Measurements from ENCODE around the gene ITGA11. TPM values are rescaled to one million over a fixed set of nuclear protein-coding genes. Genes with fewer than 3 reads are reported as not detected.
A peak's percentile ranks its signal among the peaks of the same experiment; 100 is the strongest.

Gene ITGA11
- total and polyA plus RNA-seq, 4 experiments from 2014 or later = not detected

- H3K4me3 ChIP-seq (ENCODE audit: low read length in 2 of 2) = no peak overlapping the region
Observed at GRCh38 chr15:68262514-68263356, 169.2 kb downstream of the ITGA11 start.

GRCh38 chr15:68261980-68262379, 170.0 kb downstream of the ITGA11 start:
- Histone ChIP-seq H3K36me3 (ENCODE audit: insufficient read depth, low read length) (no peaks in the 10 kb centered on the region), H3K4me3 (ENCODE audit: low read length in 2 of 2) (no peak overlapping the region), H3K9me3 (ENCODE audit: control insufficient read depth in 1 of 2, low read length in 2 of 2) (no peaks in the 10 kb centered on the region), H3K4me1 (ENCODE audit: insufficient read depth, low read length) (peaks cover 4% of the 10 kb centered on the region), H3K27ac (ENCODE audit: low read depth, low read length) (no peak overlapping the region), H3K27me3 (ENCODE audit: insufficient read depth, low read length) (peaks cover 11% of the 10 kb centered on the region)
- Mint-ChIP-seq H3K9me3 (no peaks in the 10 kb centered on the region), H3K4me1 (peaks cover 4 to 5% (median 4%) of the 10 kb centered on the region in 4 donors), H3K27me3 (peaks cover 11 to 16% of the 10 kb centered on the region in 2 donors), H3K27ac (no peak overlapping the region), H3K4me3 (no peak overlapping the region), H3K36me3 (no peaks in the 10 kb centered on the region)
- ChIA-PET POLR2A (ENCODE audit: partially characterized antibody) (interaction anchor here (1.4 kb wide), 1 partner anchor 15 kb away, joined by 7 read pairs; the partner anchor contains the start of gene FEM1B), CTCF (ENCODE audit: partially characterized antibody) (interaction anchor here (0.9 kb wide), 1 partner anchor 45 kb away, joined by 4 read pairs; no protein-coding TSS in a partner anchor)
- intact Hi-C loops (cut with micrococcal nuclease) = no loop called here
- no peak for DNase-seq

More at GRCh38 chr15:68262514-68263356, 169.2 kb downstream of the ITGA11 start:
- Mint-ChIP-seq H3K9me3 (no peaks in the 10 kb centered on the region), H3K4me3 (no peak overlapping the region), H3K4me1 (peaks cover 4 to 5% (median 4%) of the 10 kb centered on the region in 4 donors), H3K36me3 (no peaks in the 10 kb centered on the region), H3K27me3 (peaks cover 11 to 18% of the 10 kb centered on the region in 2 donors), H3K27ac (no peak overlapping the region)
- no peaks in the 10 kb centered on the region for H3K9me3 ChIP-seq (ENCODE audit: control insufficient read depth in 1 of 2, low read length in 2 of 2)
- no peak overlapping the region for H3K27ac ChIP-seq (ENCODE audit: low read depth, low read length)
- no peak for DNase-seq
- H3K4me1 ChIP-seq (ENCODE audit: insufficient read depth, low read length) = peaks cover 4% of the 10 kb centered on the region
- intact Hi-C loops (cut with micrococcal nuclease) = no loop called here
- ChIA-PET POLR2A (ENCODE audit: partially characterized antibody) (interaction anchor here (1.4 kb wide), 1 partner anchor 15 kb away, joined by 7 read pairs; the partner anchor contains the start of gene FEM1B), CTCF (ENCODE audit: partially characterized antibody) (interaction anchor here (0.9 to 1.8 kb wide), 2 partner anchors 10 to 44 kb away, joined by 4 to 7 read pairs; no protein-coding TSS in a partner anchor)
- no peaks in the 10 kb centered on the region for H3K36me3 ChIP-seq (ENCODE audit: insufficient read depth, low read length)
- peaks cover 11% of the 10 kb centered on the region for H3K27me3 ChIP-seq (ENCODE audit: insufficient read depth, low read length)

DNA sequence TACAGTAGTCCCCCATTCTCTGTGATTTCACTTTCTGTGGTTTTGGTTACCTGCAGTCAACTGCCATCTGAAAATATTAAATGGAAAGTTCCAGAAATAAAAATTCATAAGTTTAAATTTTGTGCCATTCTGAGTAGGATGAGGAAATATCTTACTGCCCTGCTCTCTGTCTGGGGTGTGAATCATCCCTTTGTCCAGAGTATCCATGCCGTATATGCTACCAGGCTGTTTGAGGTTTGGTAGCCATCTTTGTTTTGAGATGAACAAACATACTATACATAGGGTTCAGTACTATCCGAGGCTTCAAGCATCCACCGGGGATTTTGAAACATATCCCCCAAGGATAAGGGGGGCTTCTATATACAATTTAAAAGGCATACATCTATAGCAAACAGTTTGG, 170.7 kb downstream of the ITGA11 start:
- peaks cover 4 to 5% (median 4%) of the 10 kb centered on the region in 4 donors for H3K4me1 Mint-ChIP-seq
- peaks cover 9% of the 10 kb centered on the region for H3K4me1 ChIP-seq (ENCODE audit: insufficient read depth, low read length)
- intact Hi-C loops (cut with micrococcal nuclease) = no loop called here
- H3K27ac ChIP-seq (ENCODE audit: low read depth, low read length) = no peak overlapping the region
- POLR2A ChIA-PET (ENCODE audit: partially characterized antibody) = interaction anchor here (1.4 kb wide), 1 partner anchor 16 kb away, joined by 7 read pairs; the partner anchor contains the start of gene FEM1B
- H3K27ac Mint-ChIP-seq = no peak overlapping the region
- no peak overlapping the region for H3K4me3 ChIP-seq (ENCODE audit: low read length in 2 of 2)
- H3K9me3 Mint-ChIP-seq = no peaks in the 10 kb centered on the region
- no peaks in the 10 kb centered on the region for H3K36me3 Mint-ChIP-seq
- CTCF ChIA-PET (ENCODE audit: partially characterized antibody) = interaction anchor here (0.7 to 0.9 kb wide), 2 partner anchors 45 kb away, joined by 3 to 4 read pairs; no protein-coding TSS in a partner anchor
- no peak for DNase-seq
- peaks cover 10 to 16% of the 10 kb centered on the region in 2 donors for H3K27me3 Mint-ChIP-seq
- H3K4me3 Mint-ChIP-seq = no peak overlapping the region
- no peaks in the 10 kb centered on the region for H3K9me3 ChIP-seq (ENCODE audit: control insufficient read depth in 1 of 2, low read length in 2 of 2)
- H3K36me3 ChIP-seq (ENCODE audit: insufficient read depth, low read length) = no peaks in the 10 kb centered on the region
- H3K27me3 ChIP-seq (ENCODE audit: insufficient read depth, low read length) = peaks cover 11% of the 10 kb centered on the region

DNA sequence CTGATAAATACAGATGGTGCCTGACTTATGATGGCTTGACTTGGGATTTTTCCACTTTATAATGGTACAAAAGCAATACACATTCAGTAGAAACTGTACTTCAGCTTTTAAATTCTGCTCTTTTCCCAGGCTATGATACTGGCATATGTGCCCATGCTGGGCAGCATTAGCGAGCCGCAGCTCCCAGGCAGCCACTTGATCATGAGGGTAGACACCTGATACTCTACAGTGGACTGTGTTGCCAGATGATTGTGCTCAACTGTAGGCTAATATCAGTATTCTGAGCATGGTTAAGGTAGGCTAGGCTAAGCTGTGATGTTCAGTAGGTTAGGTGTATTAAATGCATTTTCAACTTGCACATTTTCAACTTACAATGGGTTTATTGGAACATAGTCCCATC, 172.1 kb downstream of the ITGA11 start:
- POLR2A ChIA-PET (ENCODE audit: partially characterized antibody) = interaction anchor here (0.6 to 3.9 kb wide), 2 partner anchors 18 to 884 kb away, joined by 3 to 60 read pairs; partner anchors contain the start of gene FEM1B

GRCh38 chr15:68258692-68259091, 173.3 kb downstream of the ITGA11 start:
- no peaks in the 10 kb centered on the region for H3K9me3 Mint-ChIP-seq
- peaks cover 4 to 5% (median 4%) of the 10 kb centered on the region in 4 donors for H3K4me1 Mint-ChIP-seq
- H3K36me3 Mint-ChIP-seq = no peaks in the 10 kb centered on the region
- Histone ChIP-seq H3K27me3 (ENCODE audit: insufficient read depth, low read length) (no peaks in the 10 kb centered on the region), H3K4me3 (ENCODE audit: low read length in 2 of 2) (no peak overlapping the region), H3K4me1 (ENCODE audit: insufficient read depth, low read length) (peaks cover 9% of the 10 kb centered on the region), H3K27ac (ENCODE audit: low read depth, low read length) (no peak overlapping the region), H3K9me3 (ENCODE audit: control insufficient read depth in 1 of 2, low read length in 2 of 2) (no peaks in the 10 kb centered on the region), H3K36me3 (ENCODE audit: insufficient read depth, low read length) (no peaks in the 10 kb centered on the region)
- DNase-seq = no peak
- ChIA-PET POLR2A (ENCODE audit: partially characterized antibody) (interaction anchor here (3.9 kb wide), 1 partner anchor 20 kb away, joined by 60 read pairs; the partner anchor contains the start of gene FEM1B), CTCF (ENCODE audit: partially characterized antibody) (interaction anchor here (1.1 kb wide), 1 partner anchor 18 kb away, joined by 3 read pairs; the partner anchor contains the start of gene FEM1B)
- peak overlapping the region in 2 of 7 donors; percentile 9 to 48 for H3K27ac Mint-ChIP-seq
- H3K4me3 Mint-ChIP-seq = peak overlapping the region in 1 of 8 donors; percentile 34
- peaks cover 1 to 6% of the 10 kb centered on the region in 2 donors for H3K27me3 Mint-ChIP-seq
- intact Hi-C loops (cut with micrococcal nuclease) = no loop called here

More for the DNA sequence above, 172.1 kb downstream of the ITGA11 start:
- Histone ChIP-seq H3K27me3 (ENCODE audit: insufficient read depth, low read length) (peaks cover 3% of the 10 kb centered on the region), H3K36me3 (ENCODE audit: insufficient read depth, low read length) (no peaks in the 10 kb centered on the region), H3K4me1 (ENCODE audit: insufficient read depth, low read length) (peaks cover 9% of the 10 kb centered on the region), H3K9me3 (ENCODE audit: control insufficient read depth in 1 of 2, low read length in 2 of 2) (no peaks in the 10 kb centered on the region), H3K4me3 (ENCODE audit: low read length in 2 of 2) (no peak overlapping the region), H3K27ac (ENCODE audit: low read depth, low read length) (no peak overlapping the region)
- intact Hi-C loops (cut with micrococcal nuclease) = no loop called here
- Mint-ChIP-seq H3K27ac (no peak overlapping the region), H3K9me3 (no peaks in the 10 kb centered on the region), H3K27me3 (peaks cover 8% of the 10 kb centered on the region in 2 donors), H3K36me3 (no peaks in the 10 kb centered on the region), H3K4me1 (peaks cover 4 to 5% (median 4%) of the 10 kb centered on the region in 4 donors), H3K4me3 (no peak overlapping the region)
- CTCF ChIA-PET (ENCODE audit: partially characterized antibody) = interaction anchor here (1.1 to 1.2 kb wide), 2 partner anchors 17 to 46 kb away, joined by 3 to 4 read pairs; partner anchors contain the start of gene FEM1B
- DNase-seq = no peak

- Mint-ChIP-seq H3K36me3 (no peaks in the 10 kb centered on the region), H3K9me3 (no peaks in the 10 kb centered on the region), H3K27ac (peak overlapping the region in 3 of 7 donors; percentile 7 to 22 (median 15)), H3K27me3 (peaks cover 1 to 3% of the 10 kb centered on the region in 2 donors), H3K4me3 (peak overlapping the region; percentile 67 to 81 (median 78)), H3K4me1 (peaks cover 4 to 8% (median 5%) of the 10 kb centered on the region in 4 donors)
- peak overlapping the region in 1 of 2 donors; percentile 41 for H3K4me3 ChIP-seq (ENCODE audit: low read length in 2 of 2)
- CTCF ChIA-PET (ENCODE audit: partially characterized antibody) = interaction anchor here (0.8 to 1.3 kb wide), 4 partner anchors 41 to 127 kb away, joined by 3 read pairs; no protein-coding TSS in a partner anchor
- H3K9me3 ChIP-seq (ENCODE audit: control insufficient read depth in 1 of 2, low read length in 2 of 2) = no peaks in the 10 kb centered on the region
- H3K27ac ChIP-seq (ENCODE audit: low read depth, low read length) = no peak overlapping the region
- POLR2A ChIA-PET (ENCODE audit: partially characterized antibody) = interaction anchor here (0.9 to 3.9 kb wide), 6 partner anchors 18 to 203 kb away, joined by 3 to 60 read pairs (median 4); partner anchors contain the start of genes CLN6, FEM1B and PIAS1
- intact Hi-C loops (cut with micrococcal nuclease) = loop anchor here (1.0 kb wide), 1 partner anchor 20 kb away; the partner anchor contains the start of gene FEM1B
- no peaks in the 10 kb centered on the region for H3K36me3 ChIP-seq (ENCODE audit: insufficient read depth, low read length)
- peaks cover 9% of the 10 kb centered on the region for H3K4me1 ChIP-seq (ENCODE audit: insufficient read depth, low read length)
- H3K27me3 ChIP-seq (ENCODE audit: insufficient read depth, low read length) = no peaks in the 10 kb centered on the region
- DNase-seq = peak; percentile 41 to 63 (median 46)
Observed at GRCh38 chr15:68256675-68257450, 175.1 kb downstream of the ITGA11 start.
